Heart left ventricle (tissue), 16 donors: ENCODE measurements around the gene PHKA2. TPM values are rescaled to one million over a fixed set of nuclear protein-coding genes. Genes with fewer than 3 reads are reported as not detected.

Experiments used
- ATAC-seq, 4 donors: fragments of 200-7000 bp; cut with Tn5 transposase; one replicate each; pipeline ENCODE4 v1.9.1; 2020 to 2022; ENCODE audit warnings: moderate library complexity in 4 of 4, mild to moderate bottlenecking in 3 of 4, moderate number of reproducible peaks in 1 of 4
- DNase-seq, 5 donors: peaks; one replicate each; pipeline ENCODE4 v3.0.0-alpha.2; 2020
- H3K27ac ChIP-seq, 12 donors: fragments of 200-600 bp; sonication (generic) in 4 of 12; one replicate each; pipeline versions ENCODE4 v1.5.0 to v1.8.0; 2016 to 2022; ENCODE audit warnings: mild to moderate bottlenecking in 2 of 12
- H3K27me3 ChIP-seq, 9 donors: fragments of 200-600 bp; sonication (generic) in 2 of 9; one replicate each; pipeline versions ENCODE4 v1.5.1 to v1.8.0; 2016 to 2022; ENCODE audit warnings: mild to moderate bottlenecking in 3 of 9
- H3K36me3 ChIP-seq, 9 donors: fragments of 200-600 bp; sonication (generic) in 2 of 9; one replicate each; pipeline versions ENCODE4 v1.5.0 to v1.8.0; 2018 to 2022; ENCODE audit warnings: mild to moderate bottlenecking in 2 of 9
- H3K4me1 ChIP-seq, 12 donors: fragments of 200-600 bp; sonication (generic) in 4 of 12; one replicate each; pipeline versions ENCODE4 v1.5.0 to v1.8.0; 2016 to 2022; ENCODE audit warnings: mild to moderate bottlenecking in 3 of 12
- H3K4me3 ChIP-seq, 12 donors: fragments of 200-600 bp; sonication (generic) in 4 of 12; one replicate each; pipeline versions ENCODE4 v1.5.0 to v1.8.0; 2017 to 2022; ENCODE audit warnings: mild to moderate bottlenecking in 9 of 12, moderate library complexity in 4 of 12
- H3K9me3 ChIP-seq, 12 donors: fragments of 200-600 bp; sonication (generic) in 4 of 12; one replicate each; pipeline versions ENCODE4 v1.5.0 to v1.8.0; 2016 to 2022; ENCODE audit warnings: mild to moderate bottlenecking in 1 of 12
- POLR2A ChIP-seq, 2 donors: fragments of 450-650 bp; IDR thresholded peaks; one replicate each; pipeline ENCODE4 v1.6.1; 2017; ENCODE audit warnings: antibody characterized with exemption in 2 of 2, mild to moderate bottlenecking in 2 of 2, moderate library complexity in 2 of 2
- WGBS, 4 donors: extraction: QIAGEN DNeasy Blood & Tissue Kit in 2 of 4; methylation state at CpG; one replicate each; pipeline versions ENCODE4 v1.1.5 to v1.1.7; 2013 to 2018; 5-methylcytosine and 5-hydroxymethylcytosine counted together
- intact Hi-C, 10 donors: fragments of 100-400 bp; cut with DNase I; formaldehyde crosslinking; loops; one replicate each; pipeline versions ENCODE4 v1.11.1 to v1.14.2; 2022
- polyA plus RNA-seq, 2 donors: library from polyadenylated mRNA; stranded (reverse); fragments of 200-250 nt; gene quantifications; one replicate each; pipeline ENCODE4 v1.2.3, GENCODE V29; 2013
- total RNA-seq, 9 donors: library from RNA; depleted of rRNA in 2 of 9; stranded (reverse); fragments of >200 nt in 2 of 9; fragmentation: NEBNext Ultra II Directional in 3 of 9; extraction: Animal tissue kit (Norgen Biotek cat#: 25700) in 3 of 9; gene quantifications; one replicate each; pipeline versions ENCODE4 v1.1.0 to v1.2.4, GENCODE V29; 2016 to 2023
- TF ChIP-seq, protein P1 (sequence below), 12 donors: fragments of 200-600 bp; sonication (generic) in 4 of 12; IDR thresholded peaks; one replicate each; pipeline versions ENCODE4 v1.5.0 to v1.8.0; 2018 to 2022; ENCODE audit warnings: antibody characterized with exemption in 12 of 12, mild to moderate bottlenecking in 5 of 12
- donor health status: ischemic (EF 13 %, LVEDD 7.1; RV severe dilation, severe dysfunction).
- donor health status: healthy with polysubstance abuse.
- donor health status: DM: no; HTN: yes; CAD: no.
- donor health status: DM: no; HTN: no; CAD: no.
- donor health status: ischemic (EF 25% LVEDD 6.9; RV normal size, moderate dysfunction).
- donor health status: ischemic (EF 25% LVEDD 5.7; RV mildly dilated, moderate dysfunction).
- donor health status: healthy.
- donor health status: DM: yes; HTN: yes; CAD: no.
- donor health status: ischemic (EF 35%, LVEDD 5.7; RV mildly dilated, moderate dysfunction).
- donor health status: nonischemic (EF 11% LVEDD 7.7; RV severe dilation, severe dysfunction).
- donor health status: DM: yes; HTN: yes; CAD: no.
- donor health status: PGD.
- donor health status: ischemic (EF 29% LVEDD 5.4; RV normal size, mild dysfunction).
- donor health status: nonischemic (EF 23%, LVEDD 6.1; RV moderate dilation, normal function).

PHKA2 gene
- total and polyA plus RNA-seq, 11 donors = 13.8 to 45.7 (median 26.9) TPM

- H3K9me3 ChIP-seq = no peaks in the 10 kb centered on the region
- H3K27me3 ChIP-seq = no peaks in the 10 kb centered on the region
- H3K27ac ChIP-seq = no peak overlapping the region
- no peaks in the 10 kb centered on the region for H3K36me3 ChIP-seq
- no peak for TF ChIP-seq POLR2A (IDR thresholded peaks at IDR 0.05)
- TF ChIP-seq, protein P1, sequence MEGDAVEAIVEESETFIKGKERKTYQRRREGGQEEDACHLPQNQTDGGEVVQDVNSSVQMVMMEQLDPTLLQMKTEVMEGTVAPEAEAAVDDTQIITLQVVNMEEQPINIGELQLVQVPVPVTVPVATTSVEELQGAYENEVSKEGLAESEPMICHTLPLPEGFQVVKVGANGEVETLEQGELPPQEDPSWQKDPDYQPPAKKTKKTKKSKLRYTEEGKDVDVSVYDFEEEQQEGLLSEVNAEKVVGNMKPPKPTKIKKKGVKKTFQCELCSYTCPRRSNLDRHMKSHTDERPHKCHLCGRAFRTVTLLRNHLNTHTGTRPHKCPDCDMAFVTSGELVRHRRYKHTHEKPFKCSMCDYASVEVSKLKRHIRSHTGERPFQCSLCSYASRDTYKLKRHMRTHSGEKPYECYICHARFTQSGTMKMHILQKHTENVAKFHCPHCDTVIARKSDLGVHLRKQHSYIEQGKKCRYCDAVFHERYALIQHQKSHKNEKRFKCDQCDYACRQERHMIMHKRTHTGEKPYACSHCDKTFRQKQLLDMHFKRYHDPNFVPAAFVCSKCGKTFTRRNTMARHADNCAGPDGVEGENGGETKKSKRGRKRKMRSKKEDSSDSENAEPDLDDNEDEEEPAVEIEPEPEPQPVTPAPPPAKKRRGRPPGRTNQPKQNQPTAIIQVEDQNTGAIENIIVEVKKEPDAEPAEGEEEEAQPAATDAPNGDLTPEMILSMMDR (IDR thresholded peaks at IDR 0.05) = no peak
- H3K4me3 ChIP-seq = no peak overlapping the region
- peaks cover 0 to 5% (median 0%) of the 10 kb centered on the region in 12 donors for H3K4me1 ChIP-seq
- intact Hi-C loops = no loop called here
- 64 to 84% (median 74%) methylated on average over 2 of the region's 2 CpGs for WGBS, 4 donors
- ATAC-seq (no peak), DNase-seq (no peak)
Observed at GRCh38 chrX:18961686-18962085, 22.2 kb downstream of the PHKA2 start.

DNA sequence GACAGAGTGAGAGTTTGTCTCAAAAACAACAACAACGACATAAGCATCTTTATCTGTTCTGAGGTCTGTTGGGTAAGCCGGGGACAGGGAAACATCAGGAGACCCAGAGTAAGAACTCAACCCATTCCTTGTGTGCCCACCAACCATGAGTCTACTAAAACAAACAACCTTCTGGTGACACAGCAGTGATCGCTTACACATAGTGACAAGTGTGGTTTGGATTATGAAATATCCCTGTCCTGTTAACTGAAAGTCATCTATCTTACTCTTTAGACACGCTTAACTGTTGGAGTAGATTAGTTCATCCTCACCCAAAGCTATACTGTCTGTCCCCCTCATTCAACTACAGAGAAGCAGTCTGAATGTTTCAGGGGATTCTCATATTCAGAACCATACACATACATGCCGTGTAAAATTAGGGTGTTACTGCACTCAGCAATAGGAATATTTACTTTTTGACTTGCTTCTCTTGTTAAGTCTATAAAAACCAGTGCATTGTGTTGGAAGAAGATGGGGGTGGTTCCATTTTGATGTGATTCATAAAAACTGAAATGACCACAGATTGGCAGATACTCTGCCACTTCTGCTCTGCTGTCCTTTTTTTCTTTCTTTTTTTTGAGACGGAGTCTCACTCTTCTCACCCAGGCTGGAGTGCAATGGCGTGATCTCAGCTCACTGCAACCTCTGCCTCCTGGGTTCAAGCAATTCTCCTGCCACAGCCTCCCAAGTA, 27.4 kb downstream of the PHKA2 start:
- intact Hi-C loops = no loop called here
- H3K36me3 ChIP-seq = peaks cover 0 to 16% (median 5%) of the 10 kb centered on the region in 9 donors
- H3K4me1 ChIP-seq = no peaks in the 10 kb centered on the region
- peak in 1 of 4 donors; percentile 18 for ATAC-seq
- H3K27ac ChIP-seq = no peak overlapping the region
- DNase-seq = no peak
- peaks cover 0 to 2% (median 0%) of the 10 kb centered on the region in 9 donors for H3K27me3 ChIP-seq
- TF ChIP-seq, protein P1 (IDR thresholded peaks at IDR 0.05) = no peak
- no peak for TF ChIP-seq POLR2A (IDR thresholded peaks at IDR 0.05)
- 86 to 93% (median 90%) methylated on average over 7 of the region's 7 CpGs for WGBS, 4 donors
- H3K9me3 ChIP-seq = no peaks in the 10 kb centered on the region
- H3K4me3 ChIP-seq = no peak overlapping the region

GRCh38 chrX:18955676-18956075, 28.2 kb downstream of the PHKA2 start:
- no peaks in the 10 kb centered on the region for H3K9me3 ChIP-seq
- intact Hi-C loops = no loop called here
- TF ChIP-seq, protein P1 (IDR thresholded peaks at IDR 0.05) = no peak
- WGBS, 4 donors = 90 to 95% (median 93%) methylated on average over 4 of the region's 4 CpGs
- no peaks in the 10 kb centered on the region for H3K4me1 ChIP-seq
- H3K36me3 ChIP-seq = peaks cover 0 to 18% (median 6%) of the 10 kb centered on the region in 9 donors
- ATAC-seq = no peak
- H3K27ac ChIP-seq = no peak overlapping the region
- peaks cover 0 to 2% (median 0%) of the 10 kb centered on the region in 9 donors for H3K27me3 ChIP-seq
- DNase-seq = no peak
- no peak overlapping the region for H3K4me3 ChIP-seq

DNA sequence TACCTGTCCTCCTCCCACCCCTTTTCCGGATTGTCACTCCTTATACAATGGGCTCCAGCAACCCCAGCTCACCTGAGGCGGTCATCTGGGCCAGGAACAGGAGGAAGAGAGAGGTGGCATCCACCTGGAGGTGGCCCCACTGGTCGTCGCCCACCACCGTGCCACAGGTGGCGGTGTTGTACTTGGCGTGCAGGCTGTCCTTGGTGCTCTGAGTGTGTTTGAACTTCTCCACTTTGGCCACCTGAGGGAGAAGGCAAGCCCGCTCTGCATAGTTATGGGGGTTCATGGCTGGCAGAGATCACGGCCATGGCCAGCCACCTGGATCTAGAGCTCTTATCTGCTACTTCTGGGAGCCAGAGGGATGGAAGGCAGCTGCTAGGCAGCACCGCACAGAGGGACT, 32.9 kb downstream of the PHKA2 start:
- TF ChIP-seq POLR2A (IDR thresholded peaks at IDR 0.05) = no peak
- TF ChIP-seq, protein P1 (IDR thresholded peaks at IDR 0.05) = no peak
- intact Hi-C loops = no loop called here
- 77 to 98% (median 87%) methylated on average over 8 to 10 of the region's 10 CpGs for WGBS, 4 donors
- H3K27ac ChIP-seq = no peak overlapping the region
- H3K36me3 ChIP-seq = peaks cover 0 to 42% (median 6%) of the 10 kb centered on the region in 9 donors
- ATAC-seq = peak in 1 of 4 donors; percentile 13
- no peak for DNase-seq
- H3K9me3 ChIP-seq = no peaks in the 10 kb centered on the region
- H3K27me3 ChIP-seq = peaks cover 0 to 2% (median 0%) of the 10 kb centered on the region in 9 donors
- no peak overlapping the region for H3K4me3 ChIP-seq
- H3K4me1 ChIP-seq = no peaks in the 10 kb centered on the region
